HG02610 (cell line): ENCODE measurements around the gene SKP2.
A peak's percentile ranks its signal among the peaks of the same experiment; 100 is the strongest.
"Not testable (repeated sequence)": the region's sequence is repeated elsewhere in the genome, so short reads cannot be mapped to it uniquely, and the experiment has no call there.

ENCODE experiments used
- ATAC-seq: cut with Tn5 transposase; IDR thresholded peaks from one replicate; pipeline ENCODE4 v1.9.1; 2021; ENCODE audit warnings: mild to moderate bottlenecking, moderate library complexity; ENCODE audit not compliant: unreplicated experiment

The SKP2 gene

GRCh38 chr5:36151434-36152323 is at the start of gene SKP2, which contains the start of gene LMBRD2:
Gene SKP2 (plus strand): TSS chr5:36152111. CDS start chr5:36152263, 152 bp downstream.
Gene LMBRD2 (minus strand): TSS chr5:36151887. CDS start chr5:36143349, 8,538 bp downstream.
- peak; percentile 99 for ATAC-seq

- no peak for ATAC-seq
Measured at GRCh38 chr5:36105819-36106218, 46.1 kb upstream of the SKP2 start.

GRCh38 chr5:36108758-36109460 is 43.0 kb upstream of the SKP2 start:
- ATAC-seq, result no peak

GRCh38 chr5:36111238-36111637 is 40.7 kb upstream of the SKP2 start:
- no peak for ATAC-seq

GRCh38 chr5:36125868-36126267 is 26.0 kb upstream of the SKP2 start:
- no peak for ATAC-seq

- ATAC-seq, result no peak
Measured at GRCh38 chr5:36128795-36129194, 23.1 kb upstream of the SKP2 start.

GRCh38 chr5:36129666-36130065 is 22.2 kb upstream of the SKP2 start:
- not testable (repeated sequence) for ATAC-seq

- not testable (repeated sequence) for ATAC-seq
Measured at GRCh38 chr5:36133009-36133408, 18.9 kb upstream of the SKP2 start.

GRCh38 chr5:36135988-36136387 is 15.9 kb upstream of the SKP2 start:
- no peak for ATAC-seq

GRCh38 chr5:36136581-36136980 is 15.3 kb upstream of the SKP2 start:
- no peak for ATAC-seq

GRCh38 chr5:36138900-36139683 is 12.8 kb upstream of the SKP2 start:
- no peak for ATAC-seq

- ATAC-seq, result no peak
Measured at GRCh38 chr5:36145311-36145710, 6.6 kb upstream of the SKP2 start.

- no peak for ATAC-seq
Measured at GRCh38 chr5:36146390-36146789, 5.5 kb upstream of the SKP2 start.

GRCh38 chr5:36147681-36148080 is 4.2 kb upstream of the SKP2 start:
- no peak for ATAC-seq

- no peak for ATAC-seq
Measured at GRCh38 chr5:36150676-36151433, 1.1 kb upstream of the SKP2 start.

- no peak for ATAC-seq
Measured at GRCh38 chr5:36152324-36153297, 700 bp downstream of the SKP2 start.

GRCh38 chr5:36153298-36153677 is 1.4 kb downstream of the SKP2 start:
- ATAC-seq, result no peak

- no peak for ATAC-seq
Measured at GRCh38 chr5:36153726-36154125, 1.8 kb downstream of the SKP2 start.

GRCh38 chr5:36155291-36155690 is 3.4 kb downstream of the SKP2 start:
- ATAC-seq, result no peak
